H1 (cell line): ENCODE data around the gene ZNF135. TPM values are rescaled to one million over a fixed set of nuclear protein-coding genes. Genes with fewer than 3 reads are reported as not detected.

ENCODE experiments used
- CBX5 ChIP-seq: fragments of 300-800, 300-1000 bp; sonication (generic); IDR thresholded peaks from 2 replicates; pipeline ENCODE4 v1.7.1; 2016; ENCODE audit warnings: antibody characterized with exemption, low read length, low read depth
- FOSL1 ChIP-seq: IDR thresholded peaks from 2 replicates; pipeline ENCODE4 v1.6.1; 2011; ENCODE audit warnings: mild to moderate bottlenecking, low read depth, low read length, moderate library complexity; ENCODE audit not compliant: insufficient read depth
- HDAC6 ChIP-seq: IDR thresholded peaks from one replicate; pipeline ENCODE4 v1.7.1; 2012; ENCODE audit warnings: low read depth, mild to moderate bottlenecking, inconsistent platforms, low read length, moderate library complexity
- JUN ChIP-seq: IDR thresholded peaks from 2 replicates; pipeline ENCODE4 v1.6.1; 2011; ENCODE audit warnings: low read depth, mild to moderate bottlenecking, improper control_type of control experiment, low read length
- MAX ChIP-seq: IDR thresholded peaks from 2 replicates; pipeline ENCODE4 v1.6.1; 2012; ENCODE audit warnings: inconsistent platforms
- POLR2AphosphoS5 ChIP-seq: IDR thresholded peaks from 2 replicates; pipeline ENCODE4 v1.6.1; 2011; ENCODE audit warnings: low read depth, low read length
- RAD21 ChIP-seq, 2 experiments: IDR thresholded peaks in 1 of 2; conservative IDR thresholded peaks in 1 of 2; 2 replicates each; pipeline ENCODE4 v1.6.1; 2011; ENCODE audit warnings: low read depth in 2 of 2, low read length in 2 of 2, improper control_type of control experiment in 1 of 2, inconsistent platforms in 1 of 2, mild to moderate bottlenecking in 1 of 2, moderate library complexity in 1 of 2
- SP2 ChIP-seq: IDR thresholded peaks from 2 replicates; pipeline ENCODE4 v1.6.1; 2012; ENCODE audit warnings: mild to moderate bottlenecking, low read length, inconsistent platforms
- polyA plus RNA-seq, 7 experiments: library from polyadenylated mRNA; depleted of rRNA in 3 of 7; stranded (reverse) in 5 of 7; unstranded in 2 of 7; fragments of >200 nt in 5 of 7; fragments of 200-250 nt in 2 of 7; gene quantifications; 1 replicate in 5 of 7; 2 replicates in 1 of 7; 4 replicates in 1 of 7; pipeline versions ENCODE4 v1.2.1 to v1.2.3, GENCODE V29; 2011 to 2013; ENCODE audit warnings: missing spikeins in 2 of 7, mixed read lengths in 2 of 7
- total RNA-seq: library from RNA; stranded (reverse); fragmentation: NEBNext Ultra II Directional; extraction: Animal tissue kit (Norgen Biotek cat#: 25700); gene quantifications from 2 replicates; pipeline ENCODE4 v1.2.1, GENCODE V29; 2021

Gene ZNF135
- total and polyA plus RNA-seq, 2 of the 8 experiments (the other 6 are each of a cell fraction or from before 2014, with no cell fraction given): 5.2 to 7.9 TPM

- TF ChIP-seq MAX: no peak
- no peak for TF ChIP-seq HDAC6
- TF ChIP-seq SP2: no peak
- no peak for TF ChIP-seq RAD21 (IDR thresholded peaks at IDR 0.05 in 1 of 2, conservative IDR thresholded peaks at IDR 0.05 in 1 of 2; ENCODE audit: low read depth in 2 of 2, low read length in 2 of 2)
- TF ChIP-seq CBX5: no peak
- no peak for TF ChIP-seq FOSL1
- no peak for TF ChIP-seq JUN
- TF ChIP-seq POLR2AphosphoS5: no peak
These were observed 39.0 kb upstream of the ZNF135 start (continued) for GRCh38 chr19:58020129-58020528.
